ENCODE results near the gene OAT.
A peak's percentile ranks its signal among the peaks of the same experiment; 100 is the strongest.

The OAT gene

DNA sequence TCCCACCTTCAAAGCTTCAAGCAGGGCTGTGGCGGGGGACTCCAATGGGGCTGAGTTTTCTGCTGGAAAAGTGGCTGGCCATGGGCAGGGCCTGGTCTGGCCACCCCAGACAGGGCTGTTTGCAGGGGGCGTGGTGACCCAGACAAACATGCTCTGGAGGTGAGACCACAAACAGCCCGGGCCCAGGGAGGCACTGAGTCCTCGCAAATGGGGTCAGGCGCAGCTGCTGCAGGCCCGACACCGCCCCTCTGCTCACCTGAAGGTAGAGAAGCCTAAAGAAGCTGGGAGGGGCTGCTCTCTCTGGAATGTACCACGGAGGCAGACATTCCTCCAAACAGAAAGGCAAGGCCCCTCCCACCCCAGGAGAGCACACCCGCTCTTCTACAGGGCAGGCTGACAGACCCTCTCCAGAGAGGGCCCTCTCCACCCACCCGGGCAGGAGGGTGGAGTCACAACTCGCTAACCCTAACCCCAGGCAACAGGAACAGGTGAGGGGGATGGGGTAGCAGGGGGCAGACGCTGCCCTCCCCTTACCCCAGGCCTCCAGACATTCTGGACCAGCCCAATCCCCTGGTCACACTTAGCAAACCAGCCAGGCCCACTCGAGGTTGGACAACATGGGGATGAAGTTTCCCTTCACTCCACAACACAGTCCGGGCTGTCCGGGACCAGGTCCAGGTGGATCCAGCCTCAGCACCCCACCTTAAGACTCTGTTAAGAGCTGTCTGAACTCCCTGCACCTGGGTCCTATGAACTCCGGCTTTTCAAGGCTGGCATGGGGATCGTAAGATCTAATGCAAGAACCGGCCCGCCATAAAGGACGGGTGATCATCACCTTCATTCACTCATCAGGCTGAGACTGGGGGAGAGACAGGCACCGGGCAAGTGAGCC lies 32.3 kb downstream of the OAT start:
- POLR2A ChIA-PET = no interaction called here
- H3K36me3 ChIP-seq (ENCODE audit: control insufficient read depth in 4 of 4, insufficient read depth in 4 of 4, low read length in 3 of 4) = no peaks in the 10 kb centered on the region
- peaks cover 0 to 10% (median 8%) of the 10 kb centered on the region in 4 experiments for H3K4me1 ChIP-seq (ENCODE audit: control extremely low read depth in 1 of 4, control insufficient read depth in 4 of 4, insufficient read depth in 4 of 4, low read length in 3 of 4)
- 96% methylated on average over 17 of the region's 21 CpGs for WGBS (ENCODE audit: insufficient coverage)
- DNase-seq = no peak
- H3K9me3 ChIP-seq (ENCODE audit: control extremely low read depth in 1 of 5, control insufficient read depth in 4 of 5, insufficient read depth in 2 of 5, low read depth in 1 of 5, low read length in 4 of 5) = no peaks in the 10 kb centered on the region
- no peak overlapping the region for H3K4me3 ChIP-seq (ENCODE audit: control insufficient read depth in 1 of 7, extremely low read depth in 1 of 7, insufficient read depth in 4 of 7, low read depth in 2 of 7, low read length in 6 of 7)
- H3K27ac ChIP-seq (ENCODE audit: insufficient read depth in 1 of 2, low read depth in 1 of 2, low read length in 2 of 2, poor library complexity in 1 of 2, severe bottlenecking in 2 of 2) = no peak overlapping the region
- CTCF ChIA-PET = interaction anchor here (0.9 to 6.6 kb wide), 4 partner anchors 12 to 391 kb away, joined by 3 to 22 read pairs (median 4); no protein-coding TSS in a partner anchor
- H3K27me3 ChIP-seq (replicated peaks in 2 of 5; ENCODE audit: control insufficient read depth in 4 of 5, insufficient read depth in 5 of 5, low read length in 4 of 5) = peaks cover 0 to 15% (median 10%) of the 10 kb centered on the region in 5 experiments

DNA sequence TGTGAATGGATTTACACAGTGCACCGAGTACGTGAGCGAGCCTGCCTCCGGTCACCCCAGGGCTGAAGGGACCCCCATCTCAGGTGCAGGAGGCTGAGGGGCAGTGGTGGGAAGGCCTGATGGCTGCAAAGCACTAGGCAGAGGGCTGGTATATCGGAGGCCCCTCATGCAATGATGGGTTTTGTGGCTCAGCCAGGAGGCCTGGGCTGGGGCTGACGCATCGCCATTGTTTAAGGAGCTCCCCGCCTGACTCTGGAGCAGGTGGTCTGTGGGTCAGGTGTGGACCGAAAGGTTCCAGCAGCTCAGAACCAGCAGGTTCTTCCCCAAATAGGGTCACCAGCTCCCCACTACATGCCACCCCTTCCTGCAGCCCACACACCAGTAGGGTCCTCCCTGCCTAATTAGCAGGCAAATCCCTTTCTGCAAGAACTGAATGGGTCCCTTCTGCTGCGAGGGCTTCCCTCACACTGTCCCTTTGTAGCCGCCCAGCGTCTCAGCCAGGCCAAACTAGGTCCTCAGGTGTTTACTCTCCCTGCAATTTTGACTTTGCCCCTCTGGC lies 33.0 kb downstream of the OAT start:
- ChIA-PET CTCF (interaction anchor here (1.0 to 6.6 kb wide), 6 partner anchors 12 to 390 kb away, joined by 3 to 22 read pairs (median 3); no protein-coding TSS in a partner anchor), POLR2A (no interaction called here)
- H3K27ac ChIP-seq (ENCODE audit: insufficient read depth in 1 of 2, low read depth in 1 of 2, low read length in 2 of 2, poor library complexity in 1 of 2, severe bottlenecking in 2 of 2) = no peak overlapping the region
- no peak overlapping the region for H3K4me3 ChIP-seq (ENCODE audit: control insufficient read depth in 1 of 7, extremely low read depth in 1 of 7, insufficient read depth in 4 of 7, low read depth in 2 of 7, low read length in 6 of 7)
- peaks cover 0 to 14% (median 12%) of the 10 kb centered on the region in 4 experiments for H3K4me1 ChIP-seq (ENCODE audit: control extremely low read depth in 1 of 4, control insufficient read depth in 4 of 4, insufficient read depth in 4 of 4, low read length in 3 of 4)
- H3K27me3 ChIP-seq (replicated peaks in 2 of 5; ENCODE audit: control insufficient read depth in 4 of 5, insufficient read depth in 5 of 5, low read length in 4 of 5) = peaks cover 0 to 20% (median 17%) of the 10 kb centered on the region in 5 experiments
- H3K36me3 ChIP-seq (ENCODE audit: control insufficient read depth in 4 of 4, insufficient read depth in 4 of 4, low read length in 3 of 4) = no peaks in the 10 kb centered on the region
- no peaks in the 10 kb centered on the region for H3K9me3 ChIP-seq (ENCODE audit: control extremely low read depth in 1 of 5, control insufficient read depth in 4 of 5, insufficient read depth in 2 of 5, low read depth in 1 of 5, low read length in 4 of 5)
- WGBS (ENCODE audit: insufficient coverage) = over 99% methylated on average over 12 of the region's 12 CpGs
- DNase-seq = no peak

DNA sequence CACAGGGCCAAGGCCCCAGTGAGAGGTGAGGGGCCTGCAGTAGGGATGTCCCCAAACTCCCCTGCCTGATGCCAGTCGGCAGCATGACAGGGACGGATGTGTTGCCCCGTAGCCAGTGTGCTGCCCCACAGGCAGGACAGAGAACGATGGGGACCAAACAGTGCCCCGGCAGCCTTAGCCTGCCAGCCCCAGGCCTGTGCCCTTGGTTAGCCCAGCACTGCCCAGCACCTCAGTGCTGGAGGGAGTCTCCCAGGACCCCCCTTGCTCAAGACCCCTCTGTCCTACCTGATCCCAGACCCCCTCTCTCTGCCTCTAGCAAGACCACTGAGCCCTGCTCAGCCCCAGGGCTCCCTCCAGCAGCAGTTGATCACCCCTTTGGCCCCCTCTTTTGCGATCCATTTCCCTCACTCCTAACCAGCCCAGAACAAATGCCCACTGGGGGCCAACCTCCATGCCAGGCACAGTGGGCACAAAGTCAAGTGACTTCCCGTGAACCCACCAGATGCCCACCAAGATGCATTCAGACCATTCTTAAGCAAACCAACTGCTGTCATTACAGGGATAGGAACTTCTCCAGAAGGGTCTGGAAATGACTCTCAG lies 34.0 kb downstream of the OAT start:
- 87% methylated on average over 6 of the region's 7 CpGs for WGBS (ENCODE audit: insufficient coverage)
- CTCF ChIA-PET = interaction anchor here (0.6 to 6.6 kb wide), 6 partner anchors 15 to 389 kb away, joined by 3 to 22 read pairs (median 3); no protein-coding TSS in a partner anchor
- H3K27me3 ChIP-seq (replicated peaks in 2 of 5; ENCODE audit: control insufficient read depth in 4 of 5, insufficient read depth in 5 of 5, low read length in 4 of 5) = peaks cover 0 to 30% (median 17%) of the 10 kb centered on the region in 5 experiments

DNA sequence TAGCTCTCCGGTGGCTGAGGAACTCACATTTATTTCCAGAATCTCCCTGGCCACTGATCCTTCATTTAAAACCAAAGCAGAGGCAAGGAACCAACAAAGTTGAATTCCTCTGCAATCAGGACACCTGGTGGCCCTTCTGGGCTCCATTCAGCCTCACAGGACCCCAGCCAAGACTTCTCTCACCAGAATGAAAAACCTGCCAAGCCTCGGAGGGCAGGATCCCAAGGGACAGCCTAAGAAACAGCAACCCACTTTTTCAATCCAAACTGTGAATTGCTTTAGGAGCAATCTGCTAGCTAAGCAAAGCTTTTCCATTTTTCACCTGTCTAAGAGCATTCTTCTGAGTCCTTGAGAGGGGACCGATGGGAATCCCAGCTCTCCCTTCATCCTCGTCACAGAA lies 34.6 kb downstream of the OAT start:
- Histone ChIP-seq H3K27ac (ENCODE audit: insufficient read depth in 1 of 2, low read depth in 1 of 2, low read length in 2 of 2, poor library complexity in 1 of 2, severe bottlenecking in 2 of 2) (no peak overlapping the region), H3K9me3 (ENCODE audit: control extremely low read depth in 1 of 5, control insufficient read depth in 4 of 5, insufficient read depth in 2 of 5, low read depth in 1 of 5, low read length in 4 of 5) (no peaks in the 10 kb centered on the region), H3K36me3 (ENCODE audit: control insufficient read depth in 4 of 4, insufficient read depth in 4 of 4, low read length in 3 of 4) (no peaks in the 10 kb centered on the region), H3K4me3 (ENCODE audit: control insufficient read depth in 1 of 7, extremely low read depth in 1 of 7, insufficient read depth in 4 of 7, low read depth in 2 of 7, low read length in 6 of 7) (no peak overlapping the region), H3K4me1 (ENCODE audit: control extremely low read depth in 1 of 4, control insufficient read depth in 4 of 4, insufficient read depth in 4 of 4, low read length in 3 of 4) (peaks cover 0 to 13% (median 10%) of the 10 kb centered on the region in 4 experiments), H3K27me3 (replicated peaks in 2 of 5; ENCODE audit: control insufficient read depth in 4 of 5, insufficient read depth in 5 of 5, low read length in 4 of 5) (peaks cover 0 to 35% (median 16%) of the 10 kb centered on the region in 5 experiments)
- no peak for DNase-seq
- CTCF ChIA-PET = interaction anchor here (0.7 to 6.6 kb wide), 3 partner anchors 41 to 389 kb away, joined by 3 to 22 read pairs (median 4); no protein-coding TSS in a partner anchor
- POLR2A ChIA-PET = no interaction called here
- WGBS (ENCODE audit: insufficient coverage) = 81% methylated on average over 3 of the region's 4 CpGs

More for the DNA sequence above, 34.0 kb downstream of the OAT start:
- no peaks in the 10 kb centered on the region for H3K9me3 ChIP-seq (ENCODE audit: control extremely low read depth in 1 of 5, control insufficient read depth in 4 of 5, insufficient read depth in 2 of 5, low read depth in 1 of 5, low read length in 4 of 5)
- peaks cover 0 to 17% (median 14%) of the 10 kb centered on the region in 4 experiments for H3K4me1 ChIP-seq (ENCODE audit: control extremely low read depth in 1 of 4, control insufficient read depth in 4 of 4, insufficient read depth in 4 of 4, low read length in 3 of 4)
- no peak overlapping the region for H3K27ac ChIP-seq (ENCODE audit: insufficient read depth in 1 of 2, low read depth in 1 of 2, low read length in 2 of 2, poor library complexity in 1 of 2, severe bottlenecking in 2 of 2)
- no peak for DNase-seq
- no peak overlapping the region for H3K4me3 ChIP-seq (ENCODE audit: control insufficient read depth in 1 of 7, extremely low read depth in 1 of 7, insufficient read depth in 4 of 7, low read depth in 2 of 7, low read length in 6 of 7)
- POLR2A ChIA-PET = no interaction called here
- no peaks in the 10 kb centered on the region for H3K36me3 ChIP-seq (ENCODE audit: control insufficient read depth in 4 of 4, insufficient read depth in 4 of 4, low read length in 3 of 4)

DNA sequence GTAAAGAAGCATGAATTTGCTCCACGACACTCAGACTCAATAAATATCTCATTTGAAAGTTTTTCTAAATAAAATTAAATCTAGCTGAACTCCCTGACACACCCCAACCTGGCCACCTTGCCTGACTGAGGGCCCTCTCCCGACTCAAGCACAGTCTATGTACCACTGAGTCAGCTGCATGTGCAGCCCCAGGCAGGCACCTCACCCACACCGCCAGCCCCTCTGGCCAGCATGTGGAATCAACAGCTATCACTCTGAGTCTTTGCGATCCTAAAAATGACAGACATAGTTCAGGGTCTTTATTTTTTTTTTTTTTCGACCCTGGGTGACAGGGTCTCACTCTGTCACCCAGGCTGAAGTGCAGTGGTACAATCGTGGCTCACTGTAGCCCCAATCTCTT lies 35.2 kb downstream of the OAT start:
- DNase-seq = no peak
- Histone ChIP-seq H3K4me3 (ENCODE audit: control insufficient read depth in 1 of 7, extremely low read depth in 1 of 7, insufficient read depth in 4 of 7, low read depth in 2 of 7, low read length in 6 of 7) (no peak overlapping the region), H3K27me3 (replicated peaks in 2 of 5; ENCODE audit: control insufficient read depth in 4 of 5, insufficient read depth in 5 of 5, low read length in 4 of 5) (peaks cover 0 to 41% (median 17%) of the 10 kb centered on the region in 5 experiments), H3K4me1 (ENCODE audit: control extremely low read depth in 1 of 4, control insufficient read depth in 4 of 4, insufficient read depth in 4 of 4, low read length in 3 of 4) (peaks cover 0 to 9% (median 5%) of the 10 kb centered on the region in 4 experiments), H3K27ac (ENCODE audit: insufficient read depth in 1 of 2, low read depth in 1 of 2, low read length in 2 of 2, poor library complexity in 1 of 2, severe bottlenecking in 2 of 2) (no peak overlapping the region), H3K9me3 (ENCODE audit: control extremely low read depth in 1 of 5, control insufficient read depth in 4 of 5, insufficient read depth in 2 of 5, low read depth in 1 of 5, low read length in 4 of 5) (no peaks in the 10 kb centered on the region), H3K36me3 (ENCODE audit: control insufficient read depth in 4 of 4, insufficient read depth in 4 of 4, low read length in 3 of 4) (no peaks in the 10 kb centered on the region)
- 96% methylated on average over 5 of the region's 6 CpGs for WGBS (ENCODE audit: insufficient coverage)
- CTCF ChIA-PET = interaction anchor here (0.6 to 6.6 kb wide), 5 partner anchors 40 to 388 kb away, joined by 3 to 22 read pairs (median 4); no protein-coding TSS in a partner anchor
- POLR2A ChIA-PET = interaction anchor here (0.6 kb wide), 1 partner anchor 17 kb away, joined by 3 read pairs; no protein-coding TSS in a partner anchor

DNA sequence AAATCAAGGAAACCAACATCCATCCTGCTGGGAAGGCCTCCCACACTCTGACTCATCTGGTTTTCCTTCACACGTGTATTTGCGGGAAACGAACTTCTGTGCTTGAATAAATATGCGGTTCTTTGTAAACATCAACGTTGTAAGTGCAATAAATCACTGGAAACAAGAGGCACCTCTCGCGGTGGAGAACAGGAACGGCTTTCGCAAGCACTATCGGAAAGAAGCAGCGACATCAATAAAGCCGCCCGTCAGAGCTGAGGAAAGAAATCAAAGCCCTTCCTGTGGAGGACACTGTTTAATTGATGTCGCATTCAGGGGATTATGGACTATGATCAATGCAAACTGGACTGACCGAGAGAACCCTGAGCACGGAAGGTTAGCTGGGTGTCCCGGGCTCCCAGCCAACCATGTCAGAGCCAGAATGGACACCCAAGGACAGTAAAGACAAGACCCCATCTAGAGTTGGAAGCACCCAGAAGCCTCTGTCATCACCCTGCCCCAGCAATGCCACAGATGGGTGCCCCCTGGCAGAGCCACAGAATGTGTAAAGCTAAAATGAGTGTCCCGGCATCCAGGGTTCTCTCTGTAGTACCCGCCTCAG lies 37.6 kb downstream of the OAT start:
- H3K4me1 ChIP-seq (ENCODE audit: control extremely low read depth in 1 of 4, control insufficient read depth in 4 of 4, insufficient read depth in 4 of 4, low read length in 3 of 4) = peaks cover 0 to 9% (median 5%) of the 10 kb centered on the region in 4 experiments
- no peak overlapping the region for H3K27ac ChIP-seq (ENCODE audit: insufficient read depth in 1 of 2, low read depth in 1 of 2, low read length in 2 of 2, poor library complexity in 1 of 2, severe bottlenecking in 2 of 2)
- DNase-seq = peak; percentile 11 to 61 (median 45)
- H3K9me3 ChIP-seq (ENCODE audit: control extremely low read depth in 1 of 5, control insufficient read depth in 4 of 5, insufficient read depth in 2 of 5, low read depth in 1 of 5, low read length in 4 of 5) = no peaks in the 10 kb centered on the region
- CTCF ChIA-PET = interaction anchor here (0.7 to 6.6 kb wide), 7 partner anchors 8 to 386 kb away, joined by 3 to 22 read pairs (median 9); no protein-coding TSS in a partner anchor
- H3K4me3 ChIP-seq (ENCODE audit: control insufficient read depth in 1 of 7, extremely low read depth in 1 of 7, insufficient read depth in 4 of 7, low read depth in 2 of 7, low read length in 6 of 7) = no peak overlapping the region
- no peaks in the 10 kb centered on the region for H3K36me3 ChIP-seq (ENCODE audit: control insufficient read depth in 4 of 4, insufficient read depth in 4 of 4, low read length in 3 of 4)
- POLR2A ChIA-PET = interaction anchor here (0.6 kb wide), 1 partner anchor 351 kb away, joined by 5 read pairs; no protein-coding TSS in a partner anchor
- 25% methylated on average over 19 of the region's 19 CpGs for WGBS (ENCODE audit: insufficient coverage)
- H3K27me3 ChIP-seq (replicated peaks in 2 of 5; ENCODE audit: control insufficient read depth in 4 of 5, insufficient read depth in 5 of 5, low read length in 4 of 5) = peaks cover 0 to 50% (median 17%) of the 10 kb centered on the region in 5 experiments

Data from common myeloid progenitor, CD34-positive (primary cell).